ENCODE measurements around the gene SNX33. TPM values are rescaled to one million over a fixed set of nuclear protein-coding genes. Genes with fewer than 3 reads are reported as not detected.
A peak's percentile ranks its signal among the peaks of the same experiment; 100 is the strongest.

Gene SNX33
- total and polyA plus RNA-seq, 2 of the 13 experiments (the other 11 are each of a cell fraction or from before 2014, with no cell fraction given) = 11.0 to 11.6 TPM

DNA sequence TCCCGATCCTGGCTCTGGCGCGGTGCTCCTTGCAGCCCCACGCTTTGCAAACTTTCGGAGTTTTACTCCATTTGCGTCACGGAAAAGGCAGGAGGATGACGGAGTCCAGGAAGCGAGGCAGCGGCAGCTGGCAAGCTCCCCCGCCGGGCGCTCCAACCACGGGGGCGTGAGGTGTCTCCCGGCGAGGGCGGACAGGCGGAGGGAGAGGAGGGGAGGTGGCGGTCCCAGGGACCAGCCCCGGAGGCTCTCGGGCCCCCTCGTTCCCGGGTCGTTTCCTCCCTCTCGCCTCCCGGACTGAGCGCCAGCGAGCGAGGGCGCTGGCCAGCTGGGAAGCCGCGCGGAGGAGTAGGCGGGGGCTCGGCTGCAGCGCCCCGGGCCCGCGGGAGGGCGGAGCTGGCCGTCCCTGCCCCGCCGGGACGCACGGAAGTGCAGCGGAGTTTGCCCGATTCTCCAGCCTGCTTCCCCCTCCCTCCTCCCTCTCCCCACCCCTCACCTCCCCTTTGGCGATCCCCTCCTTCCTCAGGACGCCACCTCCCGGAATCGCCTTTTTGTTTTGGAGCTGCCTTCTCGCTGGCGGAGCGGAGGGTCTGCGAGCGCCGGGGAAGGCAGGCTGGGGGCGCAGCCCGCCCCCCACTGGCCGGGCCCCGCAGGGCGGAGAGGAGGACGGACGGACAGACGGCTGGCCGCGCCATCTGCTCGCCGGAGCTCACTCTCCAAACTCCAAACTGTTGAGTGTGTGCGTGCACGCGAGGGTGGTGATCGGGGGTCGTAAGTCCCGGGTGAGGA, at the start of gene SNX33 (continued):
- TF ChIP-seq ZNF496 (CRISPR knock-in tag; IDR thresholded peaks at IDR 0.05; ENCODE audit: insufficient replicate concordance) (no peak), NFE2 (CRISPR knock-in tag; IDR thresholded peaks at IDR 0.05) (no peak), ZBED4 (CRISPR knock-in tag; IDR thresholded peaks at IDR 0.05; ENCODE audit: borderline replicate concordance) (no peak), ZSCAN20 (CRISPR knock-in tag; IDR thresholded peaks at IDR 0.05; ENCODE audit: borderline replicate concordance) (no peak), NONO (IDR thresholded peaks at IDR 0.05) (no peak), NONO (CRISPR knock-in tag; conservative IDR thresholded peaks at IDR 0.05) (peak; percentile 73), ZNF446 (CRISPR knock-in tag; IDR thresholded peaks at IDR 0.05) (no peak), BCL3 (CRISPR knock-in tag; IDR thresholded peaks at IDR 0.05) (0 out of 2 replicates have a peak, but pooled peaks have one; percentile 43), ZXDC (CRISPR knock-in tag; IDR thresholded peaks at IDR 0.05) (no peak), E2F5 (CRISPR knock-in tag; conservative IDR thresholded peaks at IDR 0.05) (no peak), ZMYM4 (CRISPR knock-in tag; IDR thresholded peaks at IDR 0.05) (peak; percentile 56; the same call in 1 of the 2 replicates)
- TF ChIP-seq, protein P1, sequence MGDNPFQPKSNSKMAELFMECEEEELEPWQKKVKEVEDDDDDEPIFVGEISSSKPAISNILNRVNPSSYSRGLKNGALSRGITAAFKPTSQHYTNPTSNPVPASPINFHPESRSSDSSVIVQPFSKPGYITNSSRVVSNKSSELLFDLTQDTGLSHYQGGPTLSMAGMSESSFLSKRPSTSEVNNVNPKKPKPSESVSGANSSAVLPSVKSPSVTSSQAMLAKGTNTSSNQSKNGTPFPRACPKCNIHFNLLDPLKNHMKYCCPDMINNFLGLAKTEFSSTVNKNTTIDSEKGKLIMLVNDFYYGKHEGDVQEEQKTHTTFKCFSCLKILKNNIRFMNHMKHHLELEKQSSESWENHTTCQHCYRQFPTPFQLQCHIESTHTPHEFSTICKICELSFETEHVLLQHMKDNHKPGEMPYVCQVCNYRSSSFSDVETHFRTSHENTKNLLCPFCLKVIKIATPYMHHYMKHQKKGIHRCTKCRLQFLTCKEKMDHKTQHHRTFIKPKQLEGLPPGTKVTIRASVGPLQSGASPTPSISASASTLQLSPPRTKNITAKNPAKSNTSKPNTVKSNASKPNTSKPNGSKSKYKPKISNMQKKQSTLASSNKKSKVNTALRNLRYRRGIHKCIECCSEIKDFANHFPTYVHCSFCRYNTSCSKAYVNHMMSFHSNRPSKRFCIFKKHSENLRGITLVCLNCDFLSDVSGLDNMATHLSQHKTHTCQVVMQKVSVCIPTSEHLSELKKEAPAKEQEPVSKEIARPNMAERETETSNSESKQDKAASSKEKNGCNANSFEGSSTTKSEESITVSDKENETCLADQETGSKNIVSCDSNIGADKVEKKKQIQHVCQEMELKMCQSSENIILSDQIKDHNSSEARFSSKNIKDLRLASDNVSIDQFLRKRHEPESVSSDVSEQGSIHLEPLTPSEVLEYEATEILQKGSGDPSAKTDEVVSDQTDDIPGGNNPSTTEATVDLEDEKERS (CRISPR knock-in tag; IDR thresholded peaks at IDR 0.05) = no peak; the same call in 1 of the 2 replicates
- TF ChIP-seq, protein P2, sequence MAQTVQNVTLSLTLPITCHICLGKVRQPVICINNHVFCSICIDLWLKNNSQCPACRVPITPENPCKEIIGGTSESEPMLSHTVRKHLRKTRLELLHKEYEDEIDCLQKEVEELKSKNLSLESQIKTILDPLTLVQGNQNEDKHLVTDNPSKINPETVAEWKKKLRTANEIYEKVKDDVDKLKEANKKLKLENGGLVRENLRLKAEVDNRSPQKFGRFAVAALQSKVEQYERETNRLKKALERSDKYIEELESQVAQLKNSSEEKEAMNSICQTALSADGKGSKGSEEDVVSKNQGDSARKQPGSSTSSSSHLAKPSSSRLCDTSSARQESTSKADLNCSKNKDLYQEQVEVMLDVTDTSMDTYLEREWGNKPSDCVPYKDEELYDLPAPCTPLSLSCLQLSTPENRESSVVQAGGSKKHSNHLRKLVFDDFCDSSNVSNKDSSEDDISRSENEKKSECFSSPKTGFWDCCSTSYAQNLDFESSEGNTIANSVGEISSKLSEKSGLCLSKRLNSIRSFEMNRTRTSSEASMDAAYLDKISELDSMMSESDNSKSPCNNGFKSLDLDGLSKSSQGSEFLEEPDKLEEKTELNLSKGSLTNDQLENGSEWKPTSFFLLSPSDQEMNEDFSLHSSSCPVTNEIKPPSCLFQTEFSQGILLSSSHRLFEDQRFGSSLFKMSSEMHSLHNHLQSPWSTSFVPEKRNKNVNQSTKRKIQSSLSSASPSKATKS (CRISPR knock-in tag; IDR thresholded peaks at IDR 0.05) = no peak
